ENCODE measurements around the gene SEC31B.

- TF ChIP-seq CTCF (IDR thresholded peaks at IDR 0.05), result no peak
- no peak for TF ChIP-seq POLR2A (IDR thresholded peaks at IDR 0.05)
- TF ChIP-seq EP300 (IDR thresholded peaks at IDR 0.05), result no peak
Measured at GRCh38 chr10:100485366-100485765, 34.3 kb downstream of the SEC31B start.

Data from tibial nerve (tissue), 4 donors.